Measurements from ENCODE around the gene RAB13. TPM values are rescaled to one million over a fixed set of nuclear protein-coding genes. Genes with fewer than 3 reads are reported as not detected.

The RAB13 gene
- total RNA-seq, 1 experiment from 2014 or later, result 50.7 TPM

GRCh38 chr1:153956997-153957715 lies 29.0 kb downstream of the RAB13 start:
- peak overlapping the region; percentile 97 for H3K4me3 ChIP-seq (ENCODE audit: insufficient read depth, low read depth, low read length)
- H3K27me3 ChIP-seq (ENCODE audit: control insufficient read depth, insufficient read depth, low read length), result no peaks in the 10 kb centered on the region
- H3K36me3 ChIP-seq (replicated peaks; ENCODE audit: control insufficient read depth, insufficient read depth, low read length), result peaks cover 30% of the 10 kb centered on the region
- DNase-seq, result peak; percentile 31

GRCh38 chr1:153954826-153955225 lies 31.3 kb downstream of the RAB13 start:
- no peaks in the 10 kb centered on the region for H3K27me3 ChIP-seq (ENCODE audit: control insufficient read depth, insufficient read depth, low read length)
- no peak for DNase-seq
- H3K4me3 ChIP-seq (ENCODE audit: insufficient read depth, low read depth, low read length), result no peak overlapping the region
- H3K36me3 ChIP-seq (replicated peaks; ENCODE audit: control insufficient read depth, insufficient read depth, low read length), result peaks cover 24% of the 10 kb centered on the region

- Histone ChIP-seq H3K4me3 (ENCODE audit: insufficient read depth, low read depth, low read length) (no peak overlapping the region), H3K27me3 (ENCODE audit: control insufficient read depth, insufficient read depth, low read length) (no peaks in the 10 kb centered on the region), H3K36me3 (replicated peaks; ENCODE audit: control insufficient read depth, insufficient read depth, low read length) (peaks cover 20% of the 10 kb centered on the region)
- no peak for DNase-seq
These were observed 32.2 kb downstream of the RAB13 start for GRCh38 chr1:153953859-153954365.

- no peak for DNase-seq
- no peaks in the 10 kb centered on the region for H3K27me3 ChIP-seq (ENCODE audit: control insufficient read depth, insufficient read depth, low read length)
- no peak overlapping the region for H3K4me3 ChIP-seq (ENCODE audit: insufficient read depth, low read depth, low read length)
These were observed 34.3 kb downstream of the RAB13 start for GRCh38 chr1:153951801-153952200.

DNA sequence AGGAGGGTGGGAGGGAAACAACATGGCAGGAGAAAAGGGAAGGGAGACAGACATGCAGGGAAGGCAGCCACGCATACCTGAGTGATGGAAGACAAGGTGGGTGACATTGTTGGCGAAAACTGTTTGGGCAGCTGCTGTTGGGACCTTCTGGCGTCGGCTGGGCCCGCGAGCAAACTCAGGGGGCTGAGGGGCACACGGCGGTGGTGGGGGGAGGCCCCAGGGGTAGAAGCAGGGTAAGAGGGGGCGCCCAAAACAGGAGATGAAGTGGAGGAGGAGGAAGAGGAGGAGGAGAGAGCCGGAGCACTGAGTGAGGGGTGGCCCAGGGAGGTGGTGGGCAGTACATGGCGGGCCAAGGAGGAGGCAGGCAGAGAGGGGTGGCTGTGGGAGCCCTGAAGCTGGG lies 35.0 kb downstream of the RAB13 start:
- Histone ChIP-seq H3K4me3 (ENCODE audit: insufficient read depth, low read depth, low read length) (no peak overlapping the region), H3K36me3 (replicated peaks; ENCODE audit: control insufficient read depth, insufficient read depth, low read length) (peaks cover 29% of the 10 kb centered on the region), H3K27me3 (ENCODE audit: control insufficient read depth, insufficient read depth, low read length) (no peaks in the 10 kb centered on the region)
- no peak for DNase-seq

More at GRCh38 chr1:153951801-153952200, 34.3 kb downstream of the RAB13 start:
- H3K36me3 ChIP-seq (replicated peaks; ENCODE audit: control insufficient read depth, insufficient read depth, low read length), result peaks cover 29% of the 10 kb centered on the region

DNA sequence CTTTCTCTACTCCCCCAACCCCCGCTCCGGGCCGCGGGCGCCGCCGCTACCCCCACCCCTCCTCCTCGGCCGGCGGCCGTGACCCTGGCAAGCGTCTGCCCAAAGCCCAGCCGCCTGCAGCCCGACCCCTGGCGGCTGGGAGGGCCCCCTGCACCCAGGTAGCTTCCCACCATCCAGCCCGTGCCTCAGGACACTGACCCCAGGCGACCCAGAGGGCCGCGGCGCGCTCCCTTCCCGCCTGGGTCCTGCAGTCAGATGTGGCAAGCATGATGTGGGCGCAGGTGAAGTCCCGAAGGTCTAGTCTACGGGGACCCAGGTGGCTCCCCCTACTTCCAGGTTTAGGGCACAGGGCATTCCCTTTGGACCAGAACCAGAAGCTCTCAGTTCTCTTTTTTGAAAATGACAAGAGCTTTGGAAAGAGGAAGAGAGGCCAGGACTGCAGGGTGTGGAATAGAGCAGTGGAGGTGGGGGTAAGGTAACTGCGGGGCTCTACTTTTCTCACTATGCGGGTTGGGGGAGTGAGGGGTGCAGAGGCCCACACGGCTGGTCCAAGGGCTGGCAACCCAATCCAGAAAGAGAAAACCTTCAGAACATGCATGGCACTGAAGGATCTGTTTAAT lies 39.4 kb downstream of the RAB13 start, which contains the start of gene DENND4B:
Gene DENND4B (minus strand): TSS at position 97 of the 620 bp plus-strand sequence. CDS start 2,344 bp downstream, outside the sequence.
- Histone ChIP-seq H3K27me3 (ENCODE audit: control insufficient read depth, insufficient read depth, low read length) (no peaks in the 10 kb centered on the region), H3K4me3 (ENCODE audit: insufficient read depth, low read depth, low read length) (peak within 1 kb of the TSS; percentile 96), H3K36me3 (replicated peaks; ENCODE audit: control insufficient read depth, insufficient read depth, low read length) (peaks cover 20% of the 10 kb centered on the region)
- peak; percentile 100 for DNase-seq

GRCh38 chr1:153945795-153946621 lies 40.1 kb downstream of the RAB13 start:
- Histone ChIP-seq H3K36me3 (replicated peaks; ENCODE audit: control insufficient read depth, insufficient read depth, low read length) (peaks cover 19% of the 10 kb centered on the region), H3K27me3 (ENCODE audit: control insufficient read depth, insufficient read depth, low read length) (no peaks in the 10 kb centered on the region), H3K4me3 (ENCODE audit: insufficient read depth, low read depth, low read length) (peak overlapping the region; percentile 96)
- peak; percentile 94 for DNase-seq

- peaks cover 16% of the 10 kb centered on the region for H3K36me3 ChIP-seq (replicated peaks; ENCODE audit: control insufficient read depth, insufficient read depth, low read length)
- H3K27me3 ChIP-seq (ENCODE audit: control insufficient read depth, insufficient read depth, low read length), result no peaks in the 10 kb centered on the region
- peak overlapping the region; percentile 96 for H3K4me3 ChIP-seq (ENCODE audit: insufficient read depth, low read depth, low read length)
- DNase-seq, result peak; percentile 67
These were observed 40.9 kb downstream of the RAB13 start for GRCh38 chr1:153945131-153945794.

DNA sequence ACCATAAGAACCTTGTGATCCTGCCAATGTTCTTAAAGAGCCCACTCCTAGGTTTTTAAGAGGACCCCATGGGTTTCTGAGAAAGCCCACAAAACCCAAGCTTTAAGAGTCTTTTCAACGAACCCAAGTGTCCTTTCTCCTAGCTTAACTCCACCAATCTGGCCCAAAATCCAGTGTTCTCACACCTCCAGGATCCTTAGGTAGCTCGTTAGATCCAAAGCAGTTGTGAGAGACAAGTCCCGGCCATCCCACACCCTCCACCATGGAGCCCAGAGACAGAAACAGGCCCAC lies 41.4 kb downstream of the RAB13 start:
- Histone ChIP-seq H3K4me3 (ENCODE audit: insufficient read depth, low read depth, low read length) (no peak overlapping the region), H3K27me3 (ENCODE audit: control insufficient read depth, insufficient read depth, low read length) (no peaks in the 10 kb centered on the region), H3K36me3 (replicated peaks; ENCODE audit: control insufficient read depth, insufficient read depth, low read length) (peaks cover 16% of the 10 kb centered on the region)
- DNase-seq, result no peak

GRCh38 chr1:153944005-153944826 lies 41.9 kb downstream of the RAB13 start:
- H3K4me3 ChIP-seq (ENCODE audit: insufficient read depth, low read depth, low read length), result no peak overlapping the region

GRCh38 chr1:153942766-153943549 lies 43.2 kb downstream of the RAB13 start:
- H3K36me3 ChIP-seq (replicated peaks; ENCODE audit: control insufficient read depth, insufficient read depth, low read length), result peaks cover 13% of the 10 kb centered on the region
- DNase-seq, result no peak
- no peaks in the 10 kb centered on the region for H3K27me3 ChIP-seq (ENCODE audit: control insufficient read depth, insufficient read depth, low read length)
- H3K4me3 ChIP-seq (ENCODE audit: insufficient read depth, low read depth, low read length), result no peak overlapping the region

More at GRCh38 chr1:153944005-153944826, 41.9 kb downstream of the RAB13 start:
- Histone ChIP-seq H3K36me3 (replicated peaks; ENCODE audit: control insufficient read depth, insufficient read depth, low read length) (peaks cover 18% of the 10 kb centered on the region), H3K27me3 (ENCODE audit: control insufficient read depth, insufficient read depth, low read length) (no peaks in the 10 kb centered on the region)
- DNase-seq, result peak; percentile 73

- peaks cover 19% of the 10 kb centered on the region for H3K36me3 ChIP-seq (replicated peaks; ENCODE audit: control insufficient read depth, insufficient read depth, low read length)
- no peak overlapping the region for H3K4me3 ChIP-seq (ENCODE audit: insufficient read depth, low read depth, low read length)
- H3K27me3 ChIP-seq (ENCODE audit: control insufficient read depth, insufficient read depth, low read length), result no peaks in the 10 kb centered on the region
- peak; percentile 47 for DNase-seq
These were observed 44.1 kb downstream of the RAB13 start for GRCh38 chr1:153941826-153942725.

All from H7 (cell line).